Loucy (cell line): ENCODE data around the gene LOXL1.

Experiments used
- CTCF ChIP-seq: fragments of 200-600 bp; sonication (generic); conservative IDR thresholded peaks from 2 replicates; pipeline ENCODE4 v1.5.1; 2014; ENCODE audit warnings: mild to moderate bottlenecking, antibody characterized with exemption, low read length
- EZH2phosphoT487 ChIP-seq: fragments of 200-600 bp; IDR thresholded peaks from 2 replicates; pipeline ENCODE4 v1.6.1; 2018; ENCODE audit warnings: antibody characterized with exemption, mild to moderate bottlenecking, moderate library complexity, borderline replicate concordance

- TF ChIP-seq CTCF (peak; percentile 93), EZH2phosphoT487 (no peak)
Observed at GRCh38 chr15:73897441-73898261, 28.6 kb upstream of the LOXL1 start.
